Measurements from ENCODE around the gene PCDHGA1. TPM values are rescaled to one million over a fixed set of nuclear protein-coding genes. Genes with fewer than 3 reads are reported as not detected.
"Not testable (repeated sequence)": the region's sequence is repeated elsewhere in the genome, so short reads cannot be mapped to it uniquely, and the experiment has no call there.

PCDHGA1 gene
- total and polyA plus RNA-seq, 4 donors = 0.05 to 0.08 (median 0.05) TPM; not detected in 1

- H3K9ac ChIP-seq (ENCODE audit: low read depth in 1 of 2, low read length in 2 of 2) = no peak within 1 kb of the TSS
- peaks cover 0 to 11% (median 2%) of the 10 kb centered on the region in 4 donors for H3K4me1 ChIP-seq (ENCODE audit: control insufficient read depth in 4 of 4, insufficient read depth in 4 of 4, low read length in 3 of 4)
- H3K4me3 ChIP-seq (ENCODE audit: low read depth in 1 of 3, low read length in 3 of 3) = peak within 1 kb of the TSS; percentile 15 to 72 (median 62)
- no peak for DNase-seq (ENCODE audit: low spot score)
- peaks cover 0 to 4% (median 0%) of the 10 kb centered on the region in 4 donors for H3K36me3 ChIP-seq (ENCODE audit: control insufficient read depth in 4 of 4, insufficient read depth in 3 of 4, low read depth in 1 of 4, low read length in 3 of 4)
- H3K27ac ChIP-seq (ENCODE audit: low read depth in 1 of 2, low read length in 2 of 2) = no peak within 1 kb of the TSS
- WGBS = 14% methylated on average over 33 of the region's 33 CpGs
- peaks cover 45 to 78% (median 51%) of the 10 kb centered on the region in 4 donors for H3K9me3 ChIP-seq (ENCODE audit: control insufficient read depth in 4 of 4, low read length in 3 of 4)
- TF ChIP-seq CTCF (IDR thresholded peaks at IDR 0.05; ENCODE audit: low read depth, low read length, missing input control) (peak; percentile 16), MAX (IDR thresholded peaks at IDR 0.05) (no peak), REST (IDR thresholded peaks at IDR 0.05) (no peak), HNF4A (conservative IDR thresholded peaks at IDR 0.05) (no peak), RAD21 (IDR thresholded peaks at IDR 0.05) (peak; percentile 55 to 76), SP1 (IDR thresholded peaks at IDR 0.05) (no peak)
- TF ChIP-seq, protein P1, sequence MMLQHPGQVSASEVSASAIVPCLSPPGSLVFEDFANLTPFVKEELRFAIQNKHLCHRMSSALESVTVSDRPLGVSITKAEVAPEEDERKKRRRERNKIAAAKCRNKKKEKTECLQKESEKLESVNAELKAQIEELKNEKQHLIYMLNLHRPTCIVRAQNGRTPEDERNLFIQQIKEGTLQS (IDR thresholded peaks at IDR 0.05) = no peak
- no peaks in the 10 kb centered on the region for H3K27me3 ChIP-seq (ENCODE audit: control insufficient read depth in 4 of 4, insufficient read depth in 4 of 4, low read length in 3 of 4)
Measured at GRCh38 chr5:141430332-141431113, 100.2 kb downstream of the PCDHGA1 start, which contains the start of gene PCDHGA12. PCDHGA12 (plus strand) TSS chr5:141430507; CDS start chr5:141430760, 253 bp downstream.

DNA sequence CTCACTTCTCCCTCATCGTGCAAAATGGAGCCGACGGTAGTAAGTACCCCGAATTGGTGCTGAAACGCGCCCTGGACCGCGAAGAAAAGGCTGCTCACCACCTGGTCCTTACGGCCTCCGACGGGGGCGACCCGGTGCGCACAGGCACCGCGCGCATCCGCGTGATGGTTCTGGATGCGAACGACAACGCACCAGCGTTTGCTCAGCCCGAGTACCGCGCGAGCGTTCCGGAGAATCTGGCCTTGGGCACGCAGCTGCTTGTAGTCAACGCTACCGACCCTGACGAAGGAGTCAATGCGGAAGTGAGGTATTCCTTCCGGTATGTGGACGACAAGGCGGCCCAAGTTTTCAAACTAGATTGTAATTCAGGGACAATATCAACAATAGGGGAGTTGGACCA is 101.0 kb downstream of the PCDHGA1 start:
- peaks cover 40 to 77% (median 46%) of the 10 kb centered on the region in 4 donors for H3K9me3 ChIP-seq (ENCODE audit: control insufficient read depth in 4 of 4, low read length in 3 of 4)
- TF ChIP-seq FOXA2 (IDR thresholded peaks at IDR 0.05) = no peak
- no peak for TF ChIP-seq JUND (IDR thresholded peaks at IDR 0.05)
- no peak for TF ChIP-seq SP1 (IDR thresholded peaks at IDR 0.05)
- no peak for TF ChIP-seq YY1 (IDR thresholded peaks at IDR 0.05)
- TF ChIP-seq, protein P1 (IDR thresholded peaks at IDR 0.05) = no peak
- no peak for TF ChIP-seq RXRA (IDR thresholded peaks at IDR 0.05)
- TF ChIP-seq RAD21 (IDR thresholded peaks at IDR 0.05) = no peak
- TF ChIP-seq FOXA1 (IDR thresholded peaks at IDR 0.05) = no peak
- 20% methylated on average over 37 of the region's 37 CpGs for WGBS

GRCh38 chr5:141432308-141432707 is 102.0 kb downstream of the PCDHGA1 start:
- H3K9ac ChIP-seq (ENCODE audit: low read depth in 1 of 2, low read length in 2 of 2); H3K27me3 ChIP-seq (ENCODE audit: control insufficient read depth in 4 of 4, insufficient read depth in 4 of 4, low read length in 3 of 4); DNase-seq (ENCODE audit: low spot score); H3K36me3 ChIP-seq (ENCODE audit: control insufficient read depth in 4 of 4, insufficient read depth in 3 of 4, low read depth in 1 of 4, low read length in 3 of 4); H3K27ac ChIP-seq (ENCODE audit: low read depth in 1 of 2, low read length in 2 of 2): not testable (repeated sequence)
- Histone ChIP-seq H3K4me1 (ENCODE audit: control insufficient read depth in 4 of 4, insufficient read depth in 4 of 4, low read length in 3 of 4) (peaks cover 0 to 11% (median 2%) of the 10 kb centered on the region in 4 donors), H3K9me3 (ENCODE audit: control insufficient read depth in 4 of 4, low read length in 3 of 4) (peaks cover 30 to 68% (median 37%) of the 10 kb centered on the region in 4 donors), H3K4me3 (ENCODE audit: low read depth in 1 of 3, low read length in 3 of 3) (peak overlapping the region in 2 of 3 donors; percentile 62 to 72)
- 38% methylated on average over 38 of the region's 38 CpGs for WGBS

More for the DNA sequence above, 101.0 kb downstream of the PCDHGA1 start:
- H3K36me3 ChIP-seq (ENCODE audit: control insufficient read depth in 4 of 4, insufficient read depth in 3 of 4, low read depth in 1 of 4, low read length in 3 of 4) = peaks cover 0 to 3% (median 0%) of the 10 kb centered on the region in 4 donors
- DNase-seq (ENCODE audit: low spot score) = no peak
- H3K27ac ChIP-seq (ENCODE audit: low read depth in 1 of 2, low read length in 2 of 2) = no peak overlapping the region
- peaks cover 0 to 11% (median 2%) of the 10 kb centered on the region in 4 donors for H3K4me1 ChIP-seq (ENCODE audit: control insufficient read depth in 4 of 4, insufficient read depth in 4 of 4, low read length in 3 of 4)
- H3K9ac ChIP-seq (ENCODE audit: low read depth in 1 of 2, low read length in 2 of 2) = no peak overlapping the region
- H3K27me3 ChIP-seq (ENCODE audit: control insufficient read depth in 4 of 4, insufficient read depth in 4 of 4, low read length in 3 of 4) = no peaks in the 10 kb centered on the region
- H3K4me3 ChIP-seq (ENCODE audit: low read depth in 1 of 3, low read length in 3 of 3) = peak overlapping the region in 2 of 3 donors; percentile 62 to 72

DNA sequence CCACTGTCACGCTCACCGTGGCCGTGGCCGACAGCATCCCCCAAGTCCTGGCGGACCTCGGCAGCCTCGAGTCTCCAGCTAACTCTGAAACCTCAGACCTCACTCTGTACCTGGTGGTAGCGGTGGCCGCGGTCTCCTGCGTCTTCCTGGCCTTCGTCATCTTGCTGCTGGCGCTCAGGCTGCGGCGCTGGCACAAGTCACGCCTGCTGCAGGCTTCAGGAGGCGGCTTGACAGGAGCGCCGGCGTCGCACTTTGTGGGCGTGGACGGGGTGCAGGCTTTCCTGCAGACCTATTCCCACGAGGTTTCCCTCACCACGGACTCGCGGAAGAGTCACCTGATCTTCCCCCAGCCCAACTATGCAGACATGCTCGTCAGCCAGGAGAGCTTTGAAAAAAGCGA is 102.4 kb downstream of the PCDHGA1 start:
- WGBS = 27% methylated on average over 29 of the region's 29 CpGs
- H3K9ac ChIP-seq (ENCODE audit: low read depth in 1 of 2, low read length in 2 of 2); H3K36me3 ChIP-seq (ENCODE audit: control insufficient read depth in 4 of 4, insufficient read depth in 3 of 4, low read depth in 1 of 4, low read length in 3 of 4); DNase-seq (ENCODE audit: low spot score); H3K27ac ChIP-seq (ENCODE audit: low read depth in 1 of 2, low read length in 2 of 2); H3K27me3 ChIP-seq (ENCODE audit: control insufficient read depth in 4 of 4, insufficient read depth in 4 of 4, low read length in 3 of 4): not testable (repeated sequence)
- Histone ChIP-seq H3K9me3 (ENCODE audit: control insufficient read depth in 4 of 4, low read length in 3 of 4) (peaks cover 26 to 64% (median 33%) of the 10 kb centered on the region in 4 donors), H3K4me3 (ENCODE audit: low read depth in 1 of 3, low read length in 3 of 3) (peak overlapping the region in 1 of 3 donors; percentile 26), H3K4me1 (ENCODE audit: control insufficient read depth in 4 of 4, insufficient read depth in 4 of 4, low read length in 3 of 4) (peaks cover 0 to 11% (median 2%) of the 10 kb centered on the region in 4 donors)

All from liver (tissue), 9 donors.